Bronchial epithelial cell (primary cell): ENCODE results near the gene CEACAM5. TPM values are rescaled to one million over a fixed set of nuclear protein-coding genes. Genes with fewer than 3 reads are reported as not detected.
"Not testable (repeated sequence)": the region's sequence is repeated elsewhere in the genome, so short reads cannot be mapped to it uniquely, and the experiment has no call there.

Experiments
- DNase-seq: peaks from one replicate; pipeline ENCODE4 v3.0.0-alpha.2; 2010; ENCODE audit warnings: low read depth
- FAIRE-seq: peaks from 2 replicates; lab custom pipeline; 2011; peaks lifted over from hg19 to GRCh38; lab: Jason Lieb, UNC
- H3K27me3 ChIP-seq: 2 replicates; pipeline ENCODE4 v1.5.1; 2011; ENCODE audit warnings: low read length; ENCODE audit not compliant: control insufficient read depth, insufficient read depth
- H3K36me3 ChIP-seq: 2 replicates; pipeline ENCODE4 v1.5.1; 2011; ENCODE audit warnings: low read length; ENCODE audit not compliant: control insufficient read depth, insufficient read depth
- H3K4me3 ChIP-seq: 2 replicates; pipeline ENCODE4 v1.5.1; 2011; ENCODE audit warnings: mild to moderate bottlenecking, low read depth, low read length, control low read depth
- total RNA-seq: library from RNA; depleted of rRNA; stranded (reverse); fragments of >200 nt; gene quantifications from 2 replicates; pipeline ENCODE4 v1.2.1, GENCODE V29; 2014
- TF ChIP-seq, protein P1 (sequence below): IDR thresholded peaks from 2 replicates; pipeline ENCODE4 v1.5.1; 2011; ENCODE audit warnings: mild to moderate bottlenecking, moderate library complexity, low read length, control low read depth, inconsistent platforms; ENCODE audit not compliant: insufficient read depth, severe bottlenecking

Gene CEACAM5
- total RNA-seq, 1 donor from 2014 or later, result 11.6 TPM

GRCh38 chr19:41707502-41707812, 969 bp upstream of the CEACAM5 start:
- Histone ChIP-seq H3K4me3 (no peak overlapping the region), H3K36me3 (no peaks in the 10 kb centered on the region), H3K27me3 (no peaks in the 10 kb centered on the region)
- no peak for DNase-seq
- peak; percentile 52 for FAIRE-seq
- TF ChIP-seq, protein P1, sequence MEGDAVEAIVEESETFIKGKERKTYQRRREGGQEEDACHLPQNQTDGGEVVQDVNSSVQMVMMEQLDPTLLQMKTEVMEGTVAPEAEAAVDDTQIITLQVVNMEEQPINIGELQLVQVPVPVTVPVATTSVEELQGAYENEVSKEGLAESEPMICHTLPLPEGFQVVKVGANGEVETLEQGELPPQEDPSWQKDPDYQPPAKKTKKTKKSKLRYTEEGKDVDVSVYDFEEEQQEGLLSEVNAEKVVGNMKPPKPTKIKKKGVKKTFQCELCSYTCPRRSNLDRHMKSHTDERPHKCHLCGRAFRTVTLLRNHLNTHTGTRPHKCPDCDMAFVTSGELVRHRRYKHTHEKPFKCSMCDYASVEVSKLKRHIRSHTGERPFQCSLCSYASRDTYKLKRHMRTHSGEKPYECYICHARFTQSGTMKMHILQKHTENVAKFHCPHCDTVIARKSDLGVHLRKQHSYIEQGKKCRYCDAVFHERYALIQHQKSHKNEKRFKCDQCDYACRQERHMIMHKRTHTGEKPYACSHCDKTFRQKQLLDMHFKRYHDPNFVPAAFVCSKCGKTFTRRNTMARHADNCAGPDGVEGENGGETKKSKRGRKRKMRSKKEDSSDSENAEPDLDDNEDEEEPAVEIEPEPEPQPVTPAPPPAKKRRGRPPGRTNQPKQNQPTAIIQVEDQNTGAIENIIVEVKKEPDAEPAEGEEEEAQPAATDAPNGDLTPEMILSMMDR, result no peak

DNA sequence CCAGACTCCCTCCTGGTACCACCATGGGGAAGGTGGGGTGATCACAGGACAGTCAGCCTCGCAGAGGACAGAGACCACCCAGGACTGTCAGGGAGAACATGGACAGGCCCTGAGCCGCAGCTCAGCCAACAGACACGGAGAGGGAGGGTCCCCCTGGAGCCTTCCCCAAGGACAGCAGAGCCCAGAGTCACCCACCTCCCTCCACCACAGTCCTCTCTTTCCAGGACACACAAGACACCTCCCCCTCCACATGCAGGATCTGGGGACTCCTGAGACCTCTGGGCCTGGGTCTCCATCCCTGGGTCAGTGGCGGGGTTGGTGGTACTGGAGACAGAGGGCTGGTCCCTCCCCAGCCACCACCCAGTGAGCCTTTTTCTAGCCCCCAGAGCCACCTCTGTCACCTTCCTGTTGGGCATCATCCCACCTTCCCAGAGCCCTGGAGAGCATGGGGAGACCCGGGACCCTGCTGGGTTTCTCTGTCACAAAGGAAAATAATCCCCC, 505 bp upstream of the CEACAM5 start:
- DNase-seq (no peak), FAIRE-seq (no peak)
- TF ChIP-seq, protein P1, result no peak
- Histone ChIP-seq H3K27me3 (no peaks in the 10 kb centered on the region), H3K4me3 (no peak overlapping the region), H3K36me3 (no peaks in the 10 kb centered on the region)

- H3K4me3 ChIP-seq, H3K27me3 ChIP-seq, DNase-seq, H3K36me3 ChIP-seq: not testable (repeated sequence)
- FAIRE-seq, result peak; percentile 28
These were observed 1.1 kb downstream of the CEACAM5 start for GRCh38 chr19:41709516-41709915.

DNA sequence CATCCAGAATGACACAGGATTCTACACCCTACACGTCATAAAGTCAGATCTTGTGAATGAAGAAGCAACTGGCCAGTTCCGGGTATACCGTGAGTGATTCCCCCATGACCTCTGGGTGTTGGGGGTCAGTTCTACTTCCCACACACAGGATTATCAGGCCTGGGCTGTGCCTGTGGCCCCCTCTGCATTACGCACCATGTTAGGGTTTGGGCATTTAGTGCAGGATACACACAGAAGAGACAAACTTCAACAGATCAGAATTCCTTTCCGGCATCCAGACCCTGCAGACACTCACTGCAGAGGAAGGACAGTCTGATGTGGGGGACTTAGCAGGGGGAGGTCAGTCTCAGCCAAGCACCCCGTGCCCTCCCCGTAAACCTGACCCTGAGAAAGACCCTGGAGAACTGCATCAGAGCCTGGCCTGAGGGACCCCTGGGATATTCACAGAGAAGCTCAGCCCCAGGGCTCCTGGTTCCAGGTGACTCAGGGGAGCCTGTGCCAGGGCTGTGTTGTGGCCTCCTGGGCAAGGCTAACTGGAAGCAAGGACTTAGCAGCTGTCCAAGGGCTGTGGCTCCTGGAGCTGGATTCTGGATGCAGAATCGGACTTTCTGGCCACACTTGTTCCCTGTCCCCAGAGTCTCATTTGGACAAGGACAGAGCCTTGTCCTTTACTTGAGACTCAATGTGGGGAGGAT, 1.7 kb downstream of the CEACAM5 start:
- H3K4me3 ChIP-seq, result no peak overlapping the region
- TF ChIP-seq, protein P1, result no peak
- FAIRE-seq, result no peak

DNA sequence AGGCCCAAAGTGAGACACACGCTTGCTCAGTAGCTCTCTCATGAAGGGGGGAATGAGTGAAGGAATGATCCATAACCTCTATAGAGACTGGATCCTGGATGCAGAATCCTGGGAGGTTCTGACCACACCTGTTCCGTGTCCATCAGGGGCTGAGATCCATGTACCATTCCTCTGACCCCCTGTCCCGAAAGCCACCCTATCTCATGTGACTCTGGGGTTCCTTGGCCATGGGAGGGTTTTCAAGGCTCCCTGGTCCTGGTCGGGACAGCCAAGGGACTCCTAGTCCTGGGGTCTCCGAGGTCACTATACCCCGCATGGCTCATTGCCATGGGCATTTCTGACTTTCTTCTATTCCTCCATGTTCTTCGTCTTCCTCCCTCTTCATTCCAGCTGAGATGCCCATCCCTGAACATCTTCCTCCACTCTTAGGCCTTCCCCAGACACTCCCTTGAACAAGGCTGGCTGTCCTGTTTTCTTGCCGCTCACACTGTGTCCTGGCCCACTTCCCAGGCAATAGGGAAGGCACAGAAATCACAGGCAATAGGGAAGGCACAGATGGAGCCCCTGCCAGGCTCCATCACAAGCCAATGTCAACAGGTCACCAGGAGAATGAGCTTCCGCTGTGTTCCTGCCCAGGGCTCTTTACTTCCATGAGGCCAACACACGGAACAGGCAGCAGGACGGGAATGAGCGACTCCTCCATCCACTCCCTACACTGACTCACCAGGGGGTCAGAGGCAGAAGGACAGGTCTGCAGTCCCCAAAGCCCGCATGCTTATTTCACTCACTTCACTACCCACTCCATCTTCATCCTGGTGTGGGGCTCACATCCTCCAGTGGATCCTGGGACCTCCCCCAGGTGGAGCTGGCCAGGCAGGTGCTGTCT, 3.2 kb downstream of the CEACAM5 start:
- DNase-seq, result no peak
- peaks cover 2% of the 10 kb centered on the region for H3K27me3 ChIP-seq
- peak; percentile 40 for FAIRE-seq
- TF ChIP-seq, protein P1, result no peak
- H3K36me3 ChIP-seq, result no peaks in the 10 kb centered on the region
- no peak overlapping the region for H3K4me3 ChIP-seq

More for the DNA sequence above, 1.7 kb downstream of the CEACAM5 start:
- Histone ChIP-seq H3K36me3 (no peaks in the 10 kb centered on the region), H3K27me3 (no peaks in the 10 kb centered on the region)
- DNase-seq, result no peak

- no peaks in the 10 kb centered on the region for H3K36me3 ChIP-seq
- peaks cover 4% of the 10 kb centered on the region for H3K27me3 ChIP-seq
- no peak overlapping the region for H3K4me3 ChIP-seq
- FAIRE-seq (peak; percentile 47), DNase-seq (no peak)
- TF ChIP-seq, protein P1, result no peak
These were observed 6.2 kb downstream of the CEACAM5 start for GRCh38 chr19:41714598-41714997.
